Stimulated activated CD4-positive, alpha-beta T cell treated with anti-CD3 and anti-CD28 coated beads, Interleukin-12 subunit alpha, Interleukin-12 subunit beta, amount 100 ng/mL, for 24 hours (primary cell): Measurements from ENCODE around the gene PHOSPHO1.
A peak's percentile ranks its signal among the peaks of the same experiment; 100 is the strongest.

ENCODE experiments used
- DNase-seq, 2 experiments: peaks; one replicate each; pipeline ENCODE4 v3.0.0-alpha.2; 2020; ENCODE audit warnings: low read depth in 2 of 2

PHOSPHO1 gene

GRCh38 chr17:49218941-49219913 is 11.4 kb downstream of the PHOSPHO1 start:
- DNase-seq = no peak

GRCh38 chr17:49217651-49218413 is 12.8 kb downstream of the PHOSPHO1 start:
- DNase-seq = peak in 1 of 2 experiments; percentile 34

- DNase-seq = no peak
Measured at GRCh38 chr17:49216953-49217650, 13.5 kb downstream of the PHOSPHO1 start.

- no peak for DNase-seq
Measured at GRCh38 chr17:49216482-49216881, 14.1 kb downstream of the PHOSPHO1 start.

GRCh38 chr17:49214676-49215360 is 15.8 kb downstream of the PHOSPHO1 start:
- no peak for DNase-seq

- no peak for DNase-seq
Measured at GRCh38 chr17:49213847-49214246, 16.7 kb downstream of the PHOSPHO1 start.

- no peak for DNase-seq
Measured at GRCh38 chr17:49213399-49213798, 17.2 kb downstream of the PHOSPHO1 start.

- peak; percentile 37 to 53 for DNase-seq
Measured at GRCh38 chr17:49210158-49211029, 20.2 kb downstream of the PHOSPHO1 start, which contains the start of the genes ABI3 and GNGT2. Gene ABI3, plus strand, starts transcription at chr17:49210707. Its CDS starts 18 bp downstream, at chr17:49210725. Gene GNGT2, minus strand, starts transcription at chr17:49210574. Its CDS starts 3,152 bp downstream, at chr17:49207422.

GRCh38 chr17:49209061-49209571 is 21.5 kb downstream of the PHOSPHO1 start:
- no peak for DNase-seq

GRCh38 chr17:49204516-49204915 is 26.1 kb downstream of the PHOSPHO1 start:
- no peak for DNase-seq

GRCh38 chr17:49203796-49204195 is 26.8 kb downstream of the PHOSPHO1 start:
- no peak for DNase-seq

- no peak for DNase-seq
Measured at GRCh38 chr17:49201481-49201927, 29.1 kb downstream of the PHOSPHO1 start.

GRCh38 chr17:49200423-49201083 is 30.0 kb downstream of the PHOSPHO1 start:
- DNase-seq = no peak

- no peak for DNase-seq
Measured at GRCh38 chr17:49198211-49198610, 32.4 kb downstream of the PHOSPHO1 start.

- no peak for DNase-seq
Measured at GRCh38 chr17:49197346-49197998, 33.1 kb downstream of the PHOSPHO1 start.

- DNase-seq = no peak
Measured at GRCh38 chr17:49196520-49196919, 34.1 kb downstream of the PHOSPHO1 start.

GRCh38 chr17:49195751-49196150 is 34.8 kb downstream of the PHOSPHO1 start:
- no peak for DNase-seq

GRCh38 chr17:49194297-49194607 is 36.3 kb downstream of the PHOSPHO1 start:
- no peak for DNase-seq
